Loucy (cell line): ENCODE data around the gene SAC3D1.

Experiments
- H2AFZ ChIP-seq: fragments of 200-600 bp; sonication (generic); 2 replicates; pipeline ENCODE4 v1.6.0; 2016; ENCODE audit warnings: antibody characterized with exemption, mild to moderate bottlenecking, low read length, moderate library complexity
- H3F3A ChIP-seq: fragments of 200-600 bp; 2 replicates; pipeline ENCODE4 v1.6.0; 2016; ENCODE audit warnings: antibody characterized with exemption, low read depth, mild to moderate bottlenecking
- H3K27me3 ChIP-seq: fragments of 200-600 bp; sonication (generic); 2 replicates; pipeline ENCODE4 v1.6.1; 2014; ENCODE audit warnings: low read length, mild to moderate bottlenecking; ENCODE audit not compliant: insufficient read depth, poor library complexity, severe bottlenecking
- H3K36me3 ChIP-seq: fragments of 200-600 bp; sonication (generic); 2 replicates; pipeline ENCODE4 v1.6.1; 2016; ENCODE audit warnings: low read length; ENCODE audit not compliant: insufficient read depth
- H3K4me1 ChIP-seq: fragments of 200-600 bp; sonication (generic); 2 replicates; pipeline ENCODE4 v1.5.1; 2014; ENCODE audit warnings: low read length, mild to moderate bottlenecking; ENCODE audit not compliant: insufficient read depth, poor library complexity, severe bottlenecking
- H3K4me2 ChIP-seq: fragments of 200-600 bp; sonication (generic); 2 replicates; pipeline ENCODE4 v1.6.0; 2014; ENCODE audit warnings: antibody characterized with exemption, low read length, low read depth, mild to moderate bottlenecking; ENCODE audit not compliant: poor library complexity, severe bottlenecking
- H3K4me3 ChIP-seq: fragments of 200-600 bp; sonication (generic); 2 replicates; pipeline ENCODE4 v1.5.1; 2014; ENCODE audit warnings: low read length, mild to moderate bottlenecking, mixed read lengths; ENCODE audit not compliant: poor library complexity, severe bottlenecking
- H3K79me2 ChIP-seq: fragments of 200-600 bp; sonication (generic); 2 replicates; pipeline ENCODE4 v1.6.1; 2014; ENCODE audit warnings: low read length; ENCODE audit not compliant: insufficient read depth
- H3K9ac ChIP-seq: fragments of 200-600 bp; sonication (generic); 2 replicates; pipeline ENCODE4 v1.6.0; 2014; ENCODE audit warnings: mild to moderate bottlenecking, low read depth, low read length, moderate library complexity; ENCODE audit not compliant: poor library complexity, severe bottlenecking
- H3K9me2 ChIP-seq: fragments of 200-600 bp; sonication (generic); replicated peaks from 2 replicates; pipeline ENCODE4 v1.6.1; 2016; ENCODE audit warnings: low read depth, low read length, mixed read lengths
- H3K9me3 ChIP-seq: fragments of 200-600 bp; sonication (generic); 2 replicates; pipeline ENCODE4 v1.6.1; 2014; ENCODE audit warnings: mild to moderate bottlenecking, antibody characterized with exemption, low read length, low read depth; ENCODE audit not compliant: insufficient read depth
- H4K20me1 ChIP-seq: fragments of 200-600 bp; sonication (generic); 2 replicates; pipeline ENCODE4 v1.6.0; 2014; ENCODE audit warnings: antibody characterized with exemption, low read length, mild to moderate bottlenecking; ENCODE audit not compliant: insufficient read depth, poor library complexity, severe bottlenecking
- CTCF ChIP-seq: fragments of 200-600 bp; sonication (generic); conservative IDR thresholded peaks from 2 replicates; pipeline ENCODE4 v1.5.1; 2014; ENCODE audit warnings: mild to moderate bottlenecking, antibody characterized with exemption, low read length
- EZH2phosphoT487 ChIP-seq: fragments of 200-600 bp; IDR thresholded peaks from 2 replicates; pipeline ENCODE4 v1.6.1; 2018; ENCODE audit warnings: antibody characterized with exemption, mild to moderate bottlenecking, moderate library complexity, borderline replicate concordance

The SAC3D1 gene

GRCh38 chr11:65089621-65090020 is 48.6 kb downstream of the SAC3D1 start:
- Histone ChIP-seq H3K9me2 (no peaks in the 10 kb centered on the region), H2AFZ (no peak overlapping the region), H3K9ac (no peak overlapping the region), H3K36me3 (peaks cover 3% of the 10 kb centered on the region; the same call in 1 of the 2 replicates), H4K20me1 (no peaks in the 10 kb centered on the region), H3K4me1 (peaks cover 10% of the 10 kb centered on the region), H3K4me2 (no peak overlapping the region), H3K4me3 (no peak overlapping the region), H3F3A (no peaks in the 10 kb centered on the region), H3K9me3 (no peaks in the 10 kb centered on the region), H3K79me2 (peaks cover 17% of the 10 kb centered on the region), H3K27me3 (no peaks in the 10 kb centered on the region)
- TF ChIP-seq EZH2phosphoT487 (no peak), CTCF (no peak)

- Histone ChIP-seq H3K4me1 (peaks cover 2% of the 10 kb centered on the region), H3K79me2 (peaks cover 6% of the 10 kb centered on the region), H3K36me3 (peaks cover 3% of the 10 kb centered on the region; the same call in 1 of the 2 replicates), H3K4me3 (no peak overlapping the region), H3K9ac (no peak overlapping the region), H2AFZ (no peak overlapping the region), H4K20me1 (no peaks in the 10 kb centered on the region), H3K4me2 (no peak overlapping the region), H3K27me3 (no peaks in the 10 kb centered on the region), H3F3A (no peaks in the 10 kb centered on the region), H3K9me2 (no peaks in the 10 kb centered on the region), H3K9me3 (no peaks in the 10 kb centered on the region)
- TF ChIP-seq EZH2phosphoT487 = no peak
- TF ChIP-seq CTCF = no peak
These were observed 49.6 kb downstream of the SAC3D1 start for GRCh38 chr11:65090628-65091027.
